ENCODE results near the gene TRAF5.
"Not testable (repeated sequence)": the region's sequence is repeated elsewhere in the genome, so short reads cannot be mapped to it uniquely, and the experiment has no call there.

TRAF5 gene

GRCh38 chr1:211321646-211322045, 5.0 kb upstream of the TRAF5 start:
- not testable (repeated sequence) for H3K4me3 Mint-ChIP-seq, H3K27me3 Mint-ChIP-seq, H3K9me3 Mint-ChIP-seq, ATAC-seq, DNase-seq
- peaks cover 54% of the 10 kb centered on the region for H3K4me1 Mint-ChIP-seq
- peak overlapping the region in 1 of 2 donors; percentile 34 for H3K27ac Mint-ChIP-seq

- peak; percentile 84 for ATAC-seq
- Mint-ChIP-seq H3K27me3 (no peaks in the 10 kb centered on the region), H3K4me1 (peaks cover 65% of the 10 kb centered on the region), H3K4me3 (no peak overlapping the region), H3K27ac (no peak overlapping the region), H3K9me3 (no peaks in the 10 kb centered on the region)
- peak; percentile 65 to 74 for DNase-seq
These were observed 3.2 kb upstream of the TRAF5 start for GRCh38 chr1:211323156-211324063.

- Mint-ChIP-seq H3K27ac (peak overlapping the region in 1 of 2 donors; percentile 94), H3K4me3 (peak overlapping the region; percentile 64 to 91), H3K9me3 (no peaks in the 10 kb centered on the region), H3K27me3 (no peaks in the 10 kb centered on the region), H3K4me1 (peaks cover 82% of the 10 kb centered on the region)
- DNase-seq (no peak), ATAC-seq (no peak)
These were observed 1.4 kb upstream of the TRAF5 start for GRCh38 chr1:211324992-211325775.

- DNase-seq = no peak
- peak overlapping the region; percentile 91 to 92 for H3K4me3 Mint-ChIP-seq
- no peaks in the 10 kb centered on the region for H3K27me3 Mint-ChIP-seq
- no peak for ATAC-seq
- no peaks in the 10 kb centered on the region for H3K9me3 Mint-ChIP-seq
- H3K4me1 Mint-ChIP-seq = peaks cover 90% of the 10 kb centered on the region
- peak overlapping the region; percentile 94 to 97 for H3K27ac Mint-ChIP-seq
These were observed 499 bp upstream of the TRAF5 start for GRCh38 chr1:211326140-211326527.

GRCh38 chr1:211327346-211327921, 801 bp downstream of the TRAF5 start:
- peak; percentile 39 for ATAC-seq
- DNase-seq = peak; percentile 41 to 43
- H3K4me3 Mint-ChIP-seq = peak overlapping the region; percentile 90 to 91
- peaks cover 92% of the 10 kb centered on the region for H3K4me1 Mint-ChIP-seq
- H3K27ac Mint-ChIP-seq = peak overlapping the region; percentile 81 to 96
- H3K27me3 Mint-ChIP-seq = no peaks in the 10 kb centered on the region
- H3K9me3 Mint-ChIP-seq = no peaks in the 10 kb centered on the region

GRCh38 chr1:211328084-211328694, 1.6 kb downstream of the TRAF5 start:
- H3K4me1 Mint-ChIP-seq = peaks cover 92% of the 10 kb centered on the region
- ATAC-seq (no peak), DNase-seq (no peak)
- peak overlapping the region; percentile 13 to 42 for H3K27ac Mint-ChIP-seq
- peak overlapping the region; percentile 90 to 91 for H3K4me3 Mint-ChIP-seq
- no peaks in the 10 kb centered on the region for H3K27me3 Mint-ChIP-seq
- H3K9me3 Mint-ChIP-seq = no peaks in the 10 kb centered on the region

GRCh38 chr1:211328866-211329475, 2.3 kb downstream of the TRAF5 start:
- DNase-seq (no peak), ATAC-seq (no peak)
- no peaks in the 10 kb centered on the region for H3K9me3 Mint-ChIP-seq
- peak overlapping the region; percentile 90 to 91 for H3K4me3 Mint-ChIP-seq
- peak overlapping the region; percentile 85 to 86 for H3K27ac Mint-ChIP-seq
- no peaks in the 10 kb centered on the region for H3K27me3 Mint-ChIP-seq
- peaks cover 85% of the 10 kb centered on the region for H3K4me1 Mint-ChIP-seq

GRCh38 chr1:211329764-211330201, 3.1 kb downstream of the TRAF5 start:
- H3K4me3 Mint-ChIP-seq = peak overlapping the region; percentile 90 to 91
- H3K27me3 Mint-ChIP-seq = no peaks in the 10 kb centered on the region
- H3K9me3 Mint-ChIP-seq = no peaks in the 10 kb centered on the region
- ATAC-seq (peak; percentile 48), DNase-seq (no peak)
- H3K27ac Mint-ChIP-seq = peak overlapping the region in 1 of 2 donors; percentile 92
- H3K4me1 Mint-ChIP-seq = peaks cover 81% of the 10 kb centered on the region

- Mint-ChIP-seq H3K4me1 (peaks cover 81% of the 10 kb centered on the region), H3K27ac (peak overlapping the region; percentile 37 to 77), H3K27me3 (no peaks in the 10 kb centered on the region), H3K4me3 (peak overlapping the region; percentile 90 to 91), H3K9me3 (no peaks in the 10 kb centered on the region)
- DNase-seq = no peak
- ATAC-seq = no peak
These were observed 3.8 kb downstream of the TRAF5 start for GRCh38 chr1:211330282-211330936.

GRCh38 chr1:211331011-211331709, 4.5 kb downstream of the TRAF5 start:
- Mint-ChIP-seq H3K27me3 (no peaks in the 10 kb centered on the region), H3K27ac (no peak overlapping the region), H3K4me1 (peaks cover 81% of the 10 kb centered on the region), H3K4me3 (peak overlapping the region; percentile 90 to 91), H3K9me3 (no peaks in the 10 kb centered on the region)
- ATAC-seq = no peak
- no peak for DNase-seq

GRCh38 chr1:211332036-211332616, 5.5 kb downstream of the TRAF5 start:
- Mint-ChIP-seq H3K27me3 (no peaks in the 10 kb centered on the region), H3K4me1 (peaks cover 86% of the 10 kb centered on the region), H3K4me3 (peak overlapping the region in 1 of 2 donors; percentile 4), H3K27ac (no peak overlapping the region), H3K9me3 (no peaks in the 10 kb centered on the region)
- ATAC-seq (no peak), DNase-seq (no peak)

- ATAC-seq (no peak), DNase-seq (no peak)
- Mint-ChIP-seq H3K27me3 (no peaks in the 10 kb centered on the region), H3K4me3 (no peak overlapping the region), H3K4me1 (peaks cover 88% of the 10 kb centered on the region), H3K27ac (peak overlapping the region; percentile 30 to 79), H3K9me3 (no peaks in the 10 kb centered on the region)
These were observed 6.2 kb downstream of the TRAF5 start for GRCh38 chr1:211332830-211333229.

GRCh38 chr1:211333906-211334305, 7.3 kb downstream of the TRAF5 start:
- ATAC-seq (no peak), DNase-seq (no peak)
- peak overlapping the region in 1 of 2 donors; percentile 52 for H3K27ac Mint-ChIP-seq
- H3K4me3 Mint-ChIP-seq = no peak overlapping the region
- H3K9me3 Mint-ChIP-seq = no peaks in the 10 kb centered on the region
- H3K27me3 Mint-ChIP-seq = no peaks in the 10 kb centered on the region
- H3K4me1 Mint-ChIP-seq = peaks cover 84% of the 10 kb centered on the region

- peak overlapping the region; percentile 63 to 70 for H3K4me3 Mint-ChIP-seq
- H3K4me1 Mint-ChIP-seq = peaks cover 84% of the 10 kb centered on the region
- ATAC-seq = peak; percentile 66
- no peaks in the 10 kb centered on the region for H3K27me3 Mint-ChIP-seq
- no peak for DNase-seq
- no peaks in the 10 kb centered on the region for H3K9me3 Mint-ChIP-seq
- peak overlapping the region; percentile 92 for H3K27ac Mint-ChIP-seq
These were observed 8.4 kb downstream of the TRAF5 start for GRCh38 chr1:211334986-211335385.
